22Rv1 (cell line): ENCODE results near the gene GSTT4.
"Not testable (repeated sequence)": the region's sequence is repeated elsewhere in the genome, so short reads cannot be mapped to it uniquely, and the experiment has no call there.

ENCODE experiments used
- ZFX ChIP-seq: fragments of 450-650 bp; IDR thresholded peaks from 2 replicates; pipeline ENCODE4 v1.6.1; 2017; ENCODE audit warnings: antibody characterized with exemption, borderline replicate concordance
- TF ChIP-seq, protein P1 (sequence below): fragments of 450-650 bp; IDR thresholded peaks from 2 replicates; pipeline ENCODE4 v1.5.1; 2017; ENCODE audit warnings: mild to moderate bottlenecking

DNA sequence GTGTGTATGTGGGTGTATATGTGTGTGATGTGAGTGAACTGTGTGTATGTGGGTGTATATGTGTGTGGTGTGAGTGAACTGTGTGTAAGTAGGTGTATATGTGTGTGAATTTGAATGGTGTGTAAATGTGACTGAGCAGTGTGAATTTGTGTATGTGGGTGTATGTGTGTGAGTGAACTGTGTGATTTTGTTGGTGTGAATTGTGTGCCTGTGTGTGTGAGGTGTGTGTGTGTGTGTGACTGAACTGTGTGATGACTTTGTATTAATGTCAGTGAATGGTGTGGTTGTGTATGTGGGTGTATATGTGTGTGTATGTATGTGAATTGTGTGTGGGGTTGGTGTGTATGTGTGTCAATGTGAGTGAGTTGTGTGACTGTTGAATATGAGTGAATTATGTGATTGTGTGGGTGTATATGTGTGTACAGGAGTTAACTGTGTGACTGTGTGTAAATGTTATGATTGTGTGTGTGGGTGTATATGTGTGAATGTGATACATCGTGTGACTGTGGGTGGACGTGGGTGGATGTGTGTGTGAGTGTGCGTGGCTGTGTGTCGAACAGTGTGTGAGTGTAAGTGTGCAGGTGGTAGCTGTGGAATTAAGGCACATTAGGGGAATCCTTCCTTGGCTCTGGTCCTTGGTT lies 18.6 kb downstream of the GSTT4 start:
- TF ChIP-seq, protein P1, sequence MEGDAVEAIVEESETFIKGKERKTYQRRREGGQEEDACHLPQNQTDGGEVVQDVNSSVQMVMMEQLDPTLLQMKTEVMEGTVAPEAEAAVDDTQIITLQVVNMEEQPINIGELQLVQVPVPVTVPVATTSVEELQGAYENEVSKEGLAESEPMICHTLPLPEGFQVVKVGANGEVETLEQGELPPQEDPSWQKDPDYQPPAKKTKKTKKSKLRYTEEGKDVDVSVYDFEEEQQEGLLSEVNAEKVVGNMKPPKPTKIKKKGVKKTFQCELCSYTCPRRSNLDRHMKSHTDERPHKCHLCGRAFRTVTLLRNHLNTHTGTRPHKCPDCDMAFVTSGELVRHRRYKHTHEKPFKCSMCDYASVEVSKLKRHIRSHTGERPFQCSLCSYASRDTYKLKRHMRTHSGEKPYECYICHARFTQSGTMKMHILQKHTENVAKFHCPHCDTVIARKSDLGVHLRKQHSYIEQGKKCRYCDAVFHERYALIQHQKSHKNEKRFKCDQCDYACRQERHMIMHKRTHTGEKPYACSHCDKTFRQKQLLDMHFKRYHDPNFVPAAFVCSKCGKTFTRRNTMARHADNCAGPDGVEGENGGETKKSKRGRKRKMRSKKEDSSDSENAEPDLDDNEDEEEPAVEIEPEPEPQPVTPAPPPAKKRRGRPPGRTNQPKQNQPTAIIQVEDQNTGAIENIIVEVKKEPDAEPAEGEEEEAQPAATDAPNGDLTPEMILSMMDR, result not testable (repeated sequence)
- not testable (repeated sequence) for TF ChIP-seq ZFX
